Measurements from ENCODE around the gene C3orf20. TPM values are rescaled to one million over a fixed set of nuclear protein-coding genes. Genes with fewer than 3 reads are reported as not detected.

The C3orf20 gene
- polyA plus RNA-seq, 3 donors = not detected

DNA sequence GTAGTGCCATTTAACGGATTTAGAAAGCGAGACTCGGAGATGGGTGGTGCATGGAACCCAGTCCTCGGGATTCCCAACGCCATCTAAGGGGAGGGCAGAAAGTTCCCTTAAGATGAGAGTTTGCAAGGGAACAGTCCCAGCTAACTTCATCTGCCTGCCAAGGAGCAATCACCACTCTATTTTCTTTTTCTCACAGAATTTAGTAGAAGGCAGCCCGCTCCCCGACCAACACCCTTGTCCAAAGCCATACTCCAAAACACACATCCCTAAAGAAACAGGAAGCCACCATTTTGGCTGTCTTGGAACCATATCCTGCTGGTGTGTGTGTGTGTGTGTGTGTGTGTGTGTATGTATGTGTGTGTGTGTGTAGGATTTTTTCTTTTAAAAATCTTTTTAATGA is 136.7 kb downstream of the C3orf20 start:
- WGBS, 3 donors = 16 to 40% (median 19%) methylated on average over 7 of the region's 7 CpGs
- no peak overlapping the region for H3K27ac ChIP-seq (ENCODE audit: low read depth, low read length)

DNA sequence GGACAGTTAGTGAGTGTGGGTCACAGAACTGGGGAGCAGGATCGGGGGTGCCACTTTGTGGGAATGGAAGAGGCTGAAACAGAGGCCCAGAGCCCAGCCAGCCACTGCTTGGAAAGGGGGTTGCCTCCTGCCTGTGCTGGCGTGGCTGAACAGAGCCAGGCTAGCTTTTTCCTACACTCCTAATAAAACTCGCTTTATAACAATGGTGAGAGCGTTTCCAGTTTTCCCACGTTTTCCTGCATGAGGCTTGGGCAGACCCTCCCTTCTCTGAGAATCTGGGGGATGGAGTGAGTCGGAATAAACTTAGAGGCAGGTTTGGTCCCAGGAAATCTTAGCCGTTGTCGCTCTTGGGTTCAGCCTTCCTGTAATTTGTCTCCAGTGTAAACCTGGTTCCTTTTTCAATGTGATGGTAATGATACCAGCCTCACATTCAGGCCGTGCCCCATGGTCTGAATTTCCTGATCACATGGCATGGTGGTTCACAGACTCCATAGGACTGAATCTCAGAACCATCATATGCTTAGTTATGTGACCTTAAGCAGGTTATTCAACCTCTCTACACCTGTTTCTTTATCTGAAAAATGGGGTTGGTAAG is 137.4 kb downstream of the C3orf20 start:
- H3K27ac ChIP-seq (ENCODE audit: low read depth, low read length) = no peak overlapping the region
- WGBS, 3 donors = 34 to 52% (median 41%) methylated on average over 9 of the region's 9 CpGs

DNA sequence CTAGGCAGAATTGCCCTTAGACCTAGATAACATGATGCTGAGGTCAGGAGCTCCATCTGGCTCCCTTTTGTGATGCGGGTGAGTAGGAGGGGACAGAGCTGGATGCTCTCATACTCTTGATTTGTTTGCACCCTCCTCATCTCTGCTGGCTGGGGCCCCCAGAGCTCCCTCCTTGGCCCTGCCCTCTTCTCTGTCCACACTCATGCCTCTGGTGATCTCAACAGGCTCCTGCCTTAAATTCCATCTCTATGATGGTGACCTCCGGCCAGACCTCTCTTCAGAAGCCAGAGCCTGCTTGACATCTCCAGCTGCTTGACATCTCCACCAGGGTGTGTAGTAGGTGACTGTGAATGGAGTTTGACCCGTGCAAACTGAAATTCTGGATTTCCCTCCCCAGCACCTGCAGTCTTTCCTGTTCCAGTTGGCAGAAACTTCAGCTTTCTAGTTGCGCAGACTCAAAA is 139.5 kb downstream of the C3orf20 start:
- 49 to 59% (median 50%) methylated on average over 4 of the region's 4 CpGs for WGBS, 3 donors
- H3K27ac ChIP-seq (ENCODE audit: low read depth, low read length) = no peak overlapping the region

DNA sequence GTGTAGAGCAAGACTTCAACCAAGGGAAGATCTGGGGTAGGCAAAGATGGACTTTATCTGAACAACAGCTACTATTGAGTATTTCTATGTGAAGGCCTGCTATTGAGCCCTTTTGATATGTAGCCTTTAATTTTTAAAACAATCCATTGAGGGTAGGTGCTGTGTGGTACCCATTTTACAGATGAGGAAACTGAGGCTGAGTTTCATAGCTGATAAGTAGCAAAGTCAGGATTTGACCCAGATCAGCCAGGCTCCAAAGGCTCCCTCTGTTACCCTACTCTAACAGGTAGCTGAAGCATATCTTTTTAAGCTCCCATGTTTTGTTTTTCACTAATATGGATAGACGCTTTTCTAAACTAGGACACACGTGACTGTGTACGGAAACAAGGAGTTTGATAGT is 141.4 kb downstream of the C3orf20 start:
- 90 to 95% (median 92%) methylated on average over 3 of the region's 3 CpGs for whole genome bisulfite sequencing, 3 donors
- no peak overlapping the region for H3K27ac ChIP-seq (ENCODE audit: low read depth, low read length)

DNA sequence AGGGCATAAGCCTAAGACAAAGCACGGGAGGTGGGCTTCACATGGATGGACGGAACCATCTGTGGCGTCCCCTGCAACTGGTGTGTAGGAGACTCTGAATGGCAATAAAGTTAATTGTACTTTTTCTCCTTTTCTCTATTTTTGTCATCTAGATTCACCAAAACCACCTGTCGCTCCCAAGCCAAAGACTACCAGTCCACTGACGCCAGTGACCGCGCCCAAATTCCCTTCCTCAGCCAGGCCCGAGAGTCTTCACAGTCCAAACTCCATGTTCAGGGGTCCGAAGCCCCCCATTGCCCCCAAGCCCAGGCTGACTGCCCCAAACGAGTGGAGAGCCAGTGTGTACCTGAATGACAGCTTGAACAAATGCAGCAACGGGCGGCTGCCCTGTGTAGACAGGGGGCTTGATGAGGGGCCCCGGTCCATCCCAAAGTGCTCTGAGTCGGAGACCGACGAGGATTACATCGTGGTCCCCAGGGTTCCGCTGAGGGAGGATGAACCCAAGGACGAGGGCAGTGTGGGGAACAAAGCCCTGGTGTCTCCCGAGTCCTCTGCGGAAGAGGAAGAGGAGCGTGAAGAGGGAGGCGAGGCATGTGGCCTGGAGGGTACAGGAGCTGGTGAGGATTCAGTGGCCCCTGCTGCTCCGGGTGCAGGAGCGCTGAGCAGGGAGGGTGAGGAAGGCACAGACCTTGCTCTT is 144.0 kb downstream of the C3orf20 start, which contains the start of gene FGD5:
TSS of gene FGD5 (plus strand) at position 159 of the 697 bp plus-strand sequence. CDS start at position 269, 110 bp downstream.
- H3K27ac ChIP-seq (ENCODE audit: low read depth, low read length) = no peak within 1 kb of the TSS
- 77 to 88% (median 83%) methylated on average over 25 of the region's 25 CpGs for WGBS, 3 donors

DNA sequence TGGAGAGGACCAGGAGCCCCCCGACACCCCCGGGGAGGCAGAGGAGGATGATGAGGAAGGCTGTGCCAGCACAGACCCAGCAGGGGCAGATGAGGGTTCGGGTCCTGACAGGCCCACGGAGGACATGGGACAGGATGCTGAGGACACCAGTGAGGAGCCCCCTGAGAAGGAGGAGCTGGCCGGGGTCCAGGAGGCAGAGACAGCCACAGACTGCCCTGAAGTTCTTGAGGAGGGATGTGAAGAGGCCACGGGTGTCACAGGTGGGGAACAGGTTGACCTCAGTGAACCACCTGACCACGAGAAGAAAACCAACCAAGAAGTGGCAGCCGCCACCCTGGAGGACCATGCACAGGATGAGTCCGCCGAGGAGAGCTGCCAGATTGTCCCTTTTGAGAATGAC is 144.7 kb downstream of the C3orf20 start:
- 66 to 88% (median 78%) methylated on average over 10 of the region's 10 CpGs for WGBS, 3 donors
- no peak overlapping the region for H3K27ac ChIP-seq (ENCODE audit: low read depth, low read length)

DNA sequence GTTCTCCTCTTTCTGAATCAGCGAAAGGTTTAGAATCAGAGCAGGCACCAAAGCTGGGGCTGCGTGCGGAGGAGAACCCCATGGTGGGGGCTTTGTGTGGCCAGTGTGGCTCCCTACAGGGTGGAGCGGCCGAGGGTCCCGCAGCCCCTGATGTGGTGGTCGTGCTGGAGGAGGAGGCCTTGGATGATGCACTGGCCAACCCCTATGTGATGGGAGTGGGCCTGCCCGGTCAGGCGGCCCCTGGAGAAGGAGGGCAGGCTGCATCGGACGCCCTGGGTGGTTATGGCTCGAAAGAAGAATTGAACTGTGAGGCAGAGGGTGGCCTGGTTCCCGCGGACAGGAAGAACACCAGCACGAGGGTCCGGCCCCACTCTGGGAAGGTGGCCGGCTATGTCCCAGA is 145.2 kb downstream of the C3orf20 start:
- WGBS, 3 donors = 83 to 93% (median 90%) methylated on average over 17 of the region's 17 CpGs
- H3K27ac ChIP-seq (ENCODE audit: low read depth, low read length) = no peak overlapping the region

DNA sequence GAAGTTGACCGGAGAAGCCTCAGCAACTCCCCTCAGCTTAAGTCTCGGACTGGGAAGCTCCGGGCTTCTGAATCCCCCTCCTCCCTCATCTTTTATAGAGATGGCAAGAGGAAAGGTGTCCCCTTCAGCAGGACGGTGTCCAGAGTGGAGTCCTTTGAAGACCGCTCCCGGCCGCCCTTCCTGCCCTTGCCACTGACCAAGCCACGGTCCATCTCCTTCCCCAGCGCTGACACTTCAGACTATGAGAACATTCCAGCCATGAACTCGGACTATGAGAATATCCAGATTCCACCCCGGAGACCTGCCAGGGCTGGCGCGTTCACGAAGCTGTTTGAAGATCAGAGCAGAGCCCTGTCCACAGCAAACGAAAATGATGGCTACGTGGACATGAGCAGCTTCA is 146.2 kb downstream of the C3orf20 start:
- no peak overlapping the region for H3K27ac ChIP-seq (ENCODE audit: low read depth, low read length)
- 71 to 88% (median 84%) methylated on average over 16 of the region's 16 CpGs for WGBS, 3 donors

DNA sequence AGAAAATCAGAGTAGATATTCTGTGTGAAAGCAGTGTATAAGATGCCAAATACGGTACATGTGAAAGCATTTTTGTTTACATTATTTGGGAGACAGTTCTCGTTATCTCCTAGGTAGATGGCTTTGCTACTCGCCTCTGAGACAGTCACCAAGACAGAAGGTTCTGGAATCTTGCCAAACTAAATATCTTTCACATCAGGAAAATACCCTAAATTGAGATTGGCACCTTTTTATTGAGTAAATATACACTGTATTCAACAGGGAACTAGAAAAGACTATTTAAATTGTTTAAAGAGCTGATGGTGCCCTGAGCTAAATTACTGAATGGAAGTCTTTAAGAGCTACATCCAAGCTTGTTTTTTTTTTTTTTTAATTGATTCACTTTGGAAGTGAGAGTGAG is 147.2 kb downstream of the C3orf20 start:
- 72 to 89% (median 81%) methylated on average over 3 of the region's 3 CpGs for WGBS, 3 donors
- no peak overlapping the region for H3K27ac ChIP-seq (ENCODE audit: low read depth, low read length)

Other genes starting within 250 kb of the C3orf20 start
- 1 to 10 TPM in 1 of 3 donors, under 1 TPM in 2; 0.14 to 3.7 (median 0.49) TPM for gene GRIP2, start 134.8 kb upstream of the C3orf20 start, polyA plus RNA-seq
- gene CCDC174, start 23.4 kb upstream of the C3orf20 start, polyA plus RNA-seq = 10 to 100 TPM in 2 of 3 donors, 1 to 10 TPM in 1; 9.4 to 10.7 (median 10.3) TPM
- gene FGD5, start 143.8 kb downstream of the C3orf20 start, polyA plus RNA-seq = 10 to 100 TPM in 2 of 3 donors, 1 to 10 TPM in 1; 3.4 to 19.5 (median 16.7) TPM

Measured in adipose tissue (tissue), 3 donors.